Activated T-cell treated with anti-CD3 and anti-CD28 coated beads, Interleukin-2, amount 50 U/mL, for 48 hours (primary cell): ENCODE data around the gene RCAN2.

ENCODE experiments used
- DNase-seq, 2 experiments: peaks; one replicate each; pipeline ENCODE4 v3.0.0-alpha.2; 2020

The RCAN2 gene

DNA sequence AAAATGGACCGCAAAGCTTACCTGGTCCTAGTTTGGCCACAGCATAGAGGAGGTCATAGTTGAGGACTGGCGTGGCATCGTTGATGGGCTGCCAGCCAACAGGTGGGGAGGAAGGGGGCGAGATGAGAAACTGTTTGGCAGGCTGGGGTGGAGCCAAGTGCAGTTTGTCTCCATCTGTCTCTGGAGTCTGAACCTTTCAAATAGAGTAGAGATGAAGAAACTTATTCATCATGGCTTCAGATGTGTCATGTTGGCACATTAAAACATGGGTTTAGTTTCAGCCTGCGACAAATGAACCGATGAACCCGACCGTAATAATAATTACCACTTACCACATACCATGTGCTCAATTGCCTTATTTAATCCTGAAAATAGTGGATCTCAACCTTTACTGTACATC, 244.5 kb downstream of the RCAN2 start:
- no peak for DNase-seq

DNA sequence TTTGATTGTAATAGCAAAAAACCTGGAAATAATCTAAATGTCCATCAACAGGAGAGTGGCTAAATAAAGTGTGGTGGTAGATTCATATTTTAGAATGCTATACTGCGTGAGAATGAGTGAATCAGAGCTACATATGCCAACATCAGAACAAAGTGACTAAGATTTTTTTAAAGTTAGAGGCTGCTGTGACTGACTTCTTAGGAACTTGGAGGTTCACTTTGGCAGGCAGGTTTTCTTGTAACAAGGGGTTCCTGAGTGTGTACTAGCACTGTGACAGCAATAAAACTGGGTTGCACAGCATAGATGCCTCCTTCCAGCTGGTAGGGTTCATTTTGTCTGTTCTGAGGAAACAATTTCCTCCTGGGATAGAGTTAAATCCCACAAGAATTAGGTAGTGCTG, 245.2 kb downstream of the RCAN2 start:
- DNase-seq: no peak

DNA sequence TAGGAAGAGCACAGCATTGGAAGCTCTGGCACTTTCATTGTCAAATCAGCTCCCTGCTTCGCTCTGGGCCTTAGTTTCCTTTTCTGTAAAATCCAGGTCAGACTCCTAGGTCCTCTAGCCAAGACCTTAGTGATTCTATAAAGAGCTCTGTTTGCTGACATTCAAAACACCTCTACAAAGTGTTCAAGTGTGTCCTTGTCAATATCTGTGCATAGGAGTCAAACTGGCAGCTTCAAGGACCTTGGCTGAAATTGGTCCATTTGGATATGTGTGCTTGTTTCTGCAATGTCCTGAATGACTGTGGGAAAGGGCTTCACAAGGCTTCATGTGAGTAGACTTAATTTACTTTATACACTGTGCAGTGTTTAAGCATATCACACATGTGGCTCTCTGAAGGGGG, 246.6 kb downstream of the RCAN2 start:
- DNase-seq: no peak

- DNase-seq: no peak
These were observed 247.5 kb downstream of the RCAN2 start for GRCh38 chr6:46243754-46244153.

DNA sequence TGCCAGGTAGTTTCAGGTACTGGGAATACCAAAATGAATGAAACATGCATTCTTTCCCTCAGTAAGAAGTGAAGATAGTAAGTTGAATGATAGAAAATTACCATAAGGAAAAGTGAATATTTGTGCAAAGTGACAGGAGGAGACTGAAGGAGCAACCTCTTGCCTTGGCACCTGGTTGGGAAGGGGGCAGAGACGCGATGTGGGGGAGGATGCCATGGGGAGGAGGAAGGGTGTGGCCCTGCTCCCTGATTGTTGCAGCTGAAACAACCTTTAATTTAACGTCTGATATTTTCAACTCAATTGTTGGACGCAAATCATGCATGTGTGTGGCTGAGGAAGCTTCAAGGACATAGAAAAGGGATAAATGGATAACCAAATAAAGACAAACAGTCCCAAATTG, 248.3 kb downstream of the RCAN2 start:
- DNase-seq: no peak

DNA sequence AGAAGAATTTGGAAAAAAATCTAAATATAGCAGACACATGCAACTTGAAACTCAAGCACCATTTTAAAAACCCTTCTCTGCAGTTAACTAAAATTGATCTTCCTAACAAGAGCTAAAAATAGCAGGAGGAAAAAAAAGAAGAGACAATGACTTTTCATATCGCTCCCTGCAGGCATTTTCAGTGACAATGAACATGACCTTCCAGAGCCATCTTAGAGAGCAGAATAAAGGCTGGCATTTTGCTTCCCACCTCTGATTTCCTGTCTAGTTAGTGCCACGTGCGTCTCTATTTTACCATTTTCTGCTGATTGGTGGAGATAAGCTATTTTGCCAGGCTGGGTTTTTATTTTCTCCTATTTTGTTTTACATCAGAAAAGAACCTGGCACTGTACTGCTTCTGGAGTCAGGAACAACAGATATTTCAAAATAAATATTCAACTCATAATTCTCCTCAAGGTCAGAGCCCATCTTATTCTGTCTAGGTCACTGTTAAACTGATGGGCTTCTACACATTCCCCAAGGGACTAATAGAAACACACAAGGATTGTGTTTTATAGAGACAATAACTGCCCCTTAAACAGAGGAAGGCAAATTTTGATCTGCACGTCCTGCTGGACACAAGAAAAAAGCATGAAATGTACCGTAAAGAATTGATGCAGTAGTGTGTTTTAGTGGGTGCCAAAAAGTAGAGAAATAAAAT, 250.2 kb downstream of the RCAN2 start:
- DNase-seq: no peak

DNA sequence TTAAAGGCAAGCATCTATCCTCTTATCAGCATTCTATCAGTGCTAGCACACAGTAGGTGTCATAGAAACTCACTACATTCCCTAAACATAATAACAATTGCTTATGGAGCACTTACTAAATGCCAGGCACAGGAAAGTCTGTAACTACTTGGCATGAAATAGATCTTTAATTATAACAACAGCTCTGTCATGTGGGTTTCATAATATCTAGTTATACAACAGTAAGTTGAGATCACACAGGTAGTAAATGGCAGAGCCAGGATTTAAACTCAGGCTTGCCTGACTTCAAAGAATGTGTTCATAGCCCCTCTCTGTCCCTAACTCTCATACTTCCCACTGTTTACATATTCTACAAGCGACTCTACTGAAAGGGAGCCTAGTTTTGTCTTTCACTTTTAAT, 254.5 kb downstream of the RCAN2 start:
- no peak for DNase-seq

DNA sequence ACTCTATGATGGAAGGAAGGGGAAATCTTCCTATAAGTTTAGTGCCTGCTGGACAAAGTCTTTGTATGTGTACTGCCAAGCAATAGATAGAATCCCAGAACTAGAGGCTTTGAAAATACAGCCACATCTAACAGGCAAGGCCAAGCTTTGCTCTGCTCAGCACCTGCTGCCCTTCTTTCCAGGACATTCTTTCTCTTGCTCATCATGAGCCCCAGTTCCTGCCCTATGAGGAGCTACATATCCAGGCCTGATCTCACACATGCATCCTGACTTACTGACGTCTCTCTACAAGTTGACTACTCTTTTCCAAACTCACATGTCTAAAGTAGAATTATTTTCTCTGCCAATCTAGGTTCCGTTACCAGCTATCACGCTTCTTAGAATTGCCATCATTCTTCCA, 256.0 kb downstream of the RCAN2 start:
- DNase-seq: no peak

DNA sequence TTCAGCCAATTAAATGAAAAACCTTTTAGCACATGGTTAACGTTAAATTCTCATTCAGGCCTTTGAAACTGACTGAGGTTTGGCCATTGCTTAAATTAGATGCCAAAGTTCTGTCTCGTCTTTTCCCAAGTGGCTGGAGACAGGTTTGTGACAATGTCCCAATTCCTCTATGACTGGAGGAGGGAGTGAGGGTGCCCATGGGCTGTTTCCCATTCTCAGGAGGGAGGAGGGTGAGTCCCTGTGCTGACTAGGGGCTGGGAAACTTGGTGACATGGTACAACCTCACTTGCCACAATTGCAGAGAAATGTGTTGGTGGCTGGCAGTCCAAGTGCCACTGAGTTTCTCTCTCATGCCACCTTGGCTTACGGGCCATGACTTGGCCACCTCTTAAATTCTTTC, 256.5 kb downstream of the RCAN2 start:
- DNase-seq: no peak

GRCh38 chr6:46234156-46234556, 257.1 kb downstream of the RCAN2 start:
- no peak for DNase-seq

DNA sequence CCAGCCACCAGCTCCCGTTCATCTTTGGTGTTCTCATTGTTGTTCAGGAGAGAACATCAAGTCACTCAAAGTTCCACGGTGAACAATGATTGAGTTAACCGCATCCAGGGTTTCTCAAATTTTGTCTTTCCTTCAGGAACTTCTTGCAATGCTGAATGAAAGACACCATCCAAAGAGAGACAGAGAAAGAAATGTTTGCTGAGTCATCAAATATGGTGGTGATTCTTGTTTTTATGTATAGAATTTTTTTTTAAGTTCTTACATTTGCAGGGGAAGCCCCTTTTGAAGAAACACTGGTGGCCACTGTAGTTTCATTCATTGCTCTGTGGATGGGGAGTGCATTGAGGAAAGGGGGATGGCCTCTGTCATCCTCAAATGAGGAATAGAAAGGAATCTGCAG, 258.1 kb downstream of the RCAN2 start:
- no peak for DNase-seq

- no peak for DNase-seq
These were observed 269.0 kb downstream of the RCAN2 start for GRCh38 chr6:46222286-46222685.

DNA sequence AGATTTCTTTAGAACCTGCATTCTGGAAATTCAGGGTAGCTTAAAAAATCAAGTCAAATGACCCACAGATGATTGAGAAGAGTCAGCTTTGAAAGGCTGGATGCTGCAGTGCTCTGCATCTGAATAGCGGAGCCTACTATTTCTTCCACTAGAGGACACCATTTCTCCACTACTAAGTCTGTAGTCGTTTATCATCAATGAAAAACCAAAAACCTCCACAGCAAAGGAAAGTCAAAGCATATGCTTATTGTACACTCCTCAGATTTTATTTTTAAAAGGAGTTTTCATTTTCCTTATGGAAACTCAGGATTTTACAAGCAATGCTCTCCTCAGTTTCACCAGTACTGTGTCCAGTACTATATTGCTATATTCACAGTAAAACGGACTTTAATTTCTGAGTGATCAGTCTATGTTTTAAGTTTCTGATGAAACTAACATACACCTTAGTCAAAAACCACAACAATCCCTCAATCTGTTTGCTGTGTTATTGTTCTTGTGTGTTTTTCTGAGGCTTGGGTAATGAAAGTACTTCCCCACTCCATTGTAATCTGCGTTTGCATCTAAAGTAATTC, 269.9 kb downstream of the RCAN2 start:
- no peak for DNase-seq

GRCh38 chr6:46220352-46221221, 270.7 kb downstream of the RCAN2 start:
- DNase-seq: peak in 1 of 2 experiments; percentile 21

DNA sequence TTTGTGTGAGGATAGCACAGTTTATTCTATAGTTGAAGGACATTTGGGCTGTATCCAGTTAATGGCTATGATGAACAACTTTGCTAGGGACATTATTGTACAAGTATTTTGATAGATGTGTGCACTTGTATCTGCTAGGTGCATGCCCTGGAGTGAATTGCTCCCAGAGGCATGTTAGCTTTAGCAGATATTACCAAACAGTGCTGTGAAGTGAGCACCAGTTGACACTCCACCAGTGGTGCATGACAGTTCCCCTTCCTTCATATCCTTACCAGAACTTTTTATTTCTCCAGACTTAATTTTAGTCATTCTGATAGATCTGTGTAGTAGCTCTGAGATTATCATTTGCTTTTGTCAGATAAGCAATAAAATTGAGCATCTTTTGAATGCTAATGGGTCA, 271.6 kb downstream of the RCAN2 start:
- no peak for DNase-seq

DNA sequence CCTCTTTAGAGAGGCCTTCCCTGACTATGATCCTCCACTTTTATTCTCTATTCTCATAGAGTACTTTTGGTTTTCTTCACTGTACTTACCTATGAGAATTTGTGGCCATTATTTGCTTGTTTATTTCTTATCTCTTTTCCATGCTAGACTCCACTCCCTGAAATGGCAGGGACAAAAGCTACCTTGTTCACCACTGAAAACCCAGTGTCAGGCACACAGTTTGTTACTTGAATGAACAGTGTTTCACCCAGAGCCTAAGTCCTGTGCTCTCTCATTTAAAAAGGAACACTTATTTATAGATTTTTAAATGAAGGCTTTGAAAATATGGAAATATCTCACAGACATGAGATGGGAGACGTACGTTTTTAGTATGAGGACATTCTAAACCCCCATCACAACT, 272.8 kb downstream of the RCAN2 start:
- no peak for DNase-seq

DNA sequence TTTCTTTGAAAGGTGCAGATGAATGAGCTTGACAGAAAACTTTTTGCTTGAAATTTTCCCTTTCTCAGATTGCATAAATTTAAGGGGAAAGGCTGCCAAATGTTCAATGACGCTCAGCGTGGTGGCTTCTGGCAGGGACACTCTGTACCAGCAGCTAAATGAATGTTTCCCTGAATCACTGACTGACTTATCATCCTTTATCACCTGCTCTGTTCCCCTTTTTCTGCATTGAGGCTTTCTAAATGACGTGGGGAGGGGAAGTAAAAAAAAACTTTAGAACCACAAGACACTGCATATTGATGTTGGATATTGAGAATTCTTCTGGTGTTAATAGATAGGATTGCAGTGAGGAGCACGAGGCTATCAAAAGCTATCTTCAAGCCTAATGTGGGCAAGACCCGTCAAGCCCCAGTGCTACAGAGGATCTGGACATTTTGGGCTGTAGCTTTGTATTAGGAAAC, 273.5 kb downstream of the RCAN2 start:
- DNase-seq: peak in 1 of 2 experiments; percentile 25

DNA sequence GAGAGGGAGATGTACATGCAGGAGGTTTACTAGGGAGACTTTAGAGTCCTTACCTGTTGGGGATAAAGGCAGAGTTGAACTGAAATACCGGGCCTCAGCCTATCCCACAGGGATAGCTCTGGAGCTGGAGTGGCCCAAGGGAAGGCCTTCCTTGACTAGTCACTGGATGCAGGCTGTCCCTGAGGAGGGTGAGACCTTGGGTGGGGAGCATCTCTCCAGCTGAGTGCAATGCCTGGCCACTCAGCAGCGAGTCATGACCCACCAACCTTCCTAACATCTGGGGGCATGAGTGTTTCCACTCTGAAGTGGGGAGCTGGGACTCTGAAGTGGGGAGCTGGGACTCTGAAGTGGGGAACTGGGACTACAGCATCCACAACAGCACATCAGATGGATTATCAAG, 274.4 kb downstream of the RCAN2 start:
- no peak for DNase-seq

DNA sequence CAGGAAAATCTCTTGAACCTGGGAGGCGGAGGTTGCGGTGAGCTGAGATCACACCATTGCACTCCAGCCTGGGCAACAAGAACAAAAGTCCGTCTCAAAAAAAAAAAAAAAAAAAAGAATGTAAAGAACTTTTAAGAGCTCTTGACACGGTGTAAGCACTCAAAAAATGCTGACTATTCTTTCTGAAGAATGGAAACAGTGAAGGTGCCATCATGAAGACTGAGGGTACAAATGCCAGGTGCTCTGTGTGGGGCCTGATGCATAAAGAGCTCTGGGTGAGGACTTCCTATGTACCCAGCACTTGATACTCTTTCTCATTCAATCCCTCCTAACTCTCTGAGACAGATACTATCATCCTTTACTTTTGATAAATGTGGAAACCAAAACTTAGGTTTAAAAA, 275.5 kb downstream of the RCAN2 start:
- DNase-seq: no peak

DNA sequence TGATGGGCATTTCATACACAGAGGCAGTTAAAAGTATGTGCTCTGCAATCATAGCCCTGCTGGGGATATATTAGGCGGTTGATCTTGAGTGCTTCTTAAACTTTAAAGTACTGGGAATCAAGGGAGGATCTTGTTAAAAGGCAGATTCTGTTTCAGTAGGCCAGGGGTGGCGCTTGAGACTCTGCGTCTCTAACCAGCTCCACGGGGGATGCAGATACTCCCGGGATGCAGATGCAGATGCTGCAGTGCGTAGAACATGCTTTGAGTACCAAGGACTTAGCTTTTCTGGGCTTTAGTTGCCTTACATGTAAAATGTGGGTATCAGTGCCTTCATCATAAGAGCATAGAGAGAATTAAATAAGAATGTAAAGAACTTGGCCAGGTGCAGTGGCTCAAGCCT, 276.0 kb downstream of the RCAN2 start:
- DNase-seq: no peak

GRCh38 chr6:46211917-46212316, 279.3 kb downstream of the RCAN2 start:
- DNase-seq: no peak

GRCh38 chr6:46210294-46210693, 281.0 kb downstream of the RCAN2 start:
- no peak for DNase-seq

- no peak for DNase-seq
These were observed 282.9 kb downstream of the RCAN2 start for GRCh38 chr6:46208303-46208702.

GRCh38 chr6:46207174-46207573, 284.1 kb downstream of the RCAN2 start:
- no peak for DNase-seq
